ENCODE measurements around the gene MEIOSIN. TPM values are rescaled to one million over a fixed set of nuclear protein-coding genes. Genes with fewer than 3 reads are reported as not detected.
A peak's percentile ranks its signal among the peaks of the same experiment; 100 is the strongest.

The MEIOSIN gene
- total RNA-seq, 2 donors from 2014 or later, result not detected

GRCh38 chr19:45764475-45764874 lies 31.2 kb downstream of the MEIOSIN start:
- Histone ChIP-seq H3K4me1 (ENCODE audit: control insufficient read depth, insufficient read depth, low read length) (peaks cover 13% of the 10 kb centered on the region), H3K9ac (ENCODE audit: extremely low read depth, low read length, poor library complexity, severe bottlenecking) (no peak overlapping the region), H3K9me3 (ENCODE audit: control insufficient read depth, low read length) (no peaks in the 10 kb centered on the region), H3K4me3 (ENCODE audit: low read length) (no peak overlapping the region), H3K36me3 (ENCODE audit: control insufficient read depth, insufficient read depth, low read length) (no peaks in the 10 kb centered on the region), H3K27ac (ENCODE audit: low read depth, low read length) (no peak overlapping the region), H3K27me3 (ENCODE audit: control insufficient read depth, insufficient read depth, low read length, poor library complexity, severe bottlenecking) (no peaks in the 10 kb centered on the region)
- no peaks in the 10 kb centered on the region for H3K36me3 Mint-ChIP-seq (ENCODE audit: low read depth)
- H3K27me3 Mint-ChIP-seq (ENCODE audit: insufficient read depth), result peaks cover under 1% of the 10 kb centered on the region
- peak; percentile 69 for DNase-seq
- no peak overlapping the region for H3K27ac Mint-ChIP-seq
- H3K4me1 Mint-ChIP-seq, result peaks cover 9% of the 10 kb centered on the region
- no peak overlapping the region for H3K4me3 Mint-ChIP-seq
- no peaks in the 10 kb centered on the region for H3K9me3 Mint-ChIP-seq
- WGBS, 2 experiments (ENCODE audit: insufficient coverage in 1 of 2, insufficient read length in 1 of 2), result 54 to 68% methylated on average over 6 of the region's 6 CpGs
- TF ChIP-seq CTCF (conservative IDR thresholded peaks at IDR 0.05), result peak; percentile 30

GRCh38 chr19:45764945-45765701 lies 31.9 kb downstream of the MEIOSIN start:
- TF ChIP-seq CTCF (conservative IDR thresholded peaks at IDR 0.05), result no peak
- Mint-ChIP-seq H3K27me3 (ENCODE audit: insufficient read depth) (no peaks in the 10 kb centered on the region), H3K36me3 (ENCODE audit: low read depth) (no peaks in the 10 kb centered on the region), H3K4me3 (no peak overlapping the region), H3K4me1 (peaks cover 9% of the 10 kb centered on the region), H3K27ac (no peak overlapping the region), H3K9me3 (no peaks in the 10 kb centered on the region)
- Histone ChIP-seq H3K27ac (ENCODE audit: low read depth, low read length) (no peak overlapping the region), H3K36me3 (ENCODE audit: control insufficient read depth, insufficient read depth, low read length) (no peaks in the 10 kb centered on the region), H3K9ac (ENCODE audit: extremely low read depth, low read length, poor library complexity, severe bottlenecking) (no peak overlapping the region), H3K4me3 (ENCODE audit: low read length) (no peak overlapping the region), H3K4me1 (ENCODE audit: control insufficient read depth, insufficient read depth, low read length) (peaks cover 13% of the 10 kb centered on the region), H3K9me3 (ENCODE audit: control insufficient read depth, low read length) (no peaks in the 10 kb centered on the region), H3K27me3 (ENCODE audit: control insufficient read depth, insufficient read depth, low read length, poor library complexity, severe bottlenecking) (no peaks in the 10 kb centered on the region)
- DNase-seq, result no peak
- 60 to 70% methylated on average over 5 to 21 of the region's 21 CpGs for WGBS, 2 experiments (ENCODE audit: insufficient coverage in 1 of 2, insufficient read length in 1 of 2)

- DNase-seq, result no peak
- TF ChIP-seq CTCF (conservative IDR thresholded peaks at IDR 0.05), result no peak
- Histone ChIP-seq H3K9ac (ENCODE audit: extremely low read depth, low read length, poor library complexity, severe bottlenecking) (no peak overlapping the region), H3K4me1 (ENCODE audit: control insufficient read depth, insufficient read depth, low read length) (peaks cover 13% of the 10 kb centered on the region), H3K4me3 (ENCODE audit: low read length) (no peak overlapping the region), H3K27me3 (ENCODE audit: control insufficient read depth, insufficient read depth, low read length, poor library complexity, severe bottlenecking) (no peaks in the 10 kb centered on the region), H3K36me3 (ENCODE audit: control insufficient read depth, insufficient read depth, low read length) (no peaks in the 10 kb centered on the region), H3K27ac (ENCODE audit: low read depth, low read length) (no peak overlapping the region), H3K9me3 (ENCODE audit: control insufficient read depth, low read length) (no peaks in the 10 kb centered on the region)
- no peak overlapping the region for H3K4me3 Mint-ChIP-seq
- 91 to 93% methylated on average over 16 to 23 of the region's 23 CpGs for WGBS, 2 experiments (ENCODE audit: insufficient coverage in 1 of 2, insufficient read length in 1 of 2)
- H3K36me3 Mint-ChIP-seq (ENCODE audit: low read depth), result no peaks in the 10 kb centered on the region
- H3K4me1 Mint-ChIP-seq, result peaks cover 9% of the 10 kb centered on the region
- H3K27me3 Mint-ChIP-seq (ENCODE audit: insufficient read depth), result no peaks in the 10 kb centered on the region
- no peaks in the 10 kb centered on the region for H3K9me3 Mint-ChIP-seq
- H3K27ac Mint-ChIP-seq, result no peak overlapping the region
These were observed 32.6 kb downstream of the MEIOSIN start for GRCh38 chr19:45765702-45766295.
